GM06990 (cell line): ENCODE results near the gene TRIM24.

Source experiments
- DNase-seq: peaks from one replicate; pipeline ENCODE4 v3.0.0-alpha.2; 2011; ENCODE audit not compliant: insufficient read length; ENCODE audit errors: extremely low read depth
- H3K27me3 ChIP-seq: replicated peaks from 2 replicates; pipeline ENCODE4 v1.6.0; 2011; ENCODE audit warnings: low read length; ENCODE audit not compliant: control insufficient read depth, insufficient read depth
- H3K36me3 ChIP-seq: 2 replicates; pipeline ENCODE4 v1.5.1; 2011; ENCODE audit warnings: low read length; ENCODE audit not compliant: control insufficient read depth, insufficient read depth
- H3K4me3 ChIP-seq: replicated peaks from 2 replicates; pipeline ENCODE4 v1.5.1; 2011; ENCODE audit warnings: low read depth, mild to moderate bottlenecking, control low read depth, low read length
- TF ChIP-seq, protein P1 (sequence below): IDR thresholded peaks from 2 replicates; pipeline ENCODE4 v1.5.1; 2011; ENCODE audit warnings: low read length, control low read depth, mild to moderate bottlenecking, inconsistent platforms; ENCODE audit not compliant: insufficient read depth, poor library complexity, severe bottlenecking

Gene TRIM24

DNA sequence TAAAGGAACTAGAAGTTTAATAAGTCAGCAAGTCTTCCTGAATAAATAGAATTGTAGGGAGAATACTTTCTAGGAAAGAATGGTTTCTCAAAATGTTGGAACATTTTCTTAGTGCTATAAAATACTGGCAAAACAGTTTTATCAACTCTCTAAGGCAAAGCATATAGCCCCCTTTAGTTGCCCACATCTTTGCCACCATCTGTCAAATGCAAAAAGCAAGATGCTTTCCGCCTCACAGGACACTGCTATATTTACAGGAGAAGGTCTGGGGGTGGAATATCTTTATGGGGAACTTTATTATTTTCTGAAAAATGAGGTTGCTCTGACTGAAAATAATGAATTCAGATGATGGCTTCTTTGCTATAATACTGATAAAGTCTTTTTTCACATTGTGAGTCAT is 162.8 kb downstream of the TRIM24 start:
- TF ChIP-seq, protein P1, sequence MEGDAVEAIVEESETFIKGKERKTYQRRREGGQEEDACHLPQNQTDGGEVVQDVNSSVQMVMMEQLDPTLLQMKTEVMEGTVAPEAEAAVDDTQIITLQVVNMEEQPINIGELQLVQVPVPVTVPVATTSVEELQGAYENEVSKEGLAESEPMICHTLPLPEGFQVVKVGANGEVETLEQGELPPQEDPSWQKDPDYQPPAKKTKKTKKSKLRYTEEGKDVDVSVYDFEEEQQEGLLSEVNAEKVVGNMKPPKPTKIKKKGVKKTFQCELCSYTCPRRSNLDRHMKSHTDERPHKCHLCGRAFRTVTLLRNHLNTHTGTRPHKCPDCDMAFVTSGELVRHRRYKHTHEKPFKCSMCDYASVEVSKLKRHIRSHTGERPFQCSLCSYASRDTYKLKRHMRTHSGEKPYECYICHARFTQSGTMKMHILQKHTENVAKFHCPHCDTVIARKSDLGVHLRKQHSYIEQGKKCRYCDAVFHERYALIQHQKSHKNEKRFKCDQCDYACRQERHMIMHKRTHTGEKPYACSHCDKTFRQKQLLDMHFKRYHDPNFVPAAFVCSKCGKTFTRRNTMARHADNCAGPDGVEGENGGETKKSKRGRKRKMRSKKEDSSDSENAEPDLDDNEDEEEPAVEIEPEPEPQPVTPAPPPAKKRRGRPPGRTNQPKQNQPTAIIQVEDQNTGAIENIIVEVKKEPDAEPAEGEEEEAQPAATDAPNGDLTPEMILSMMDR = no peak
- no peaks in the 10 kb centered on the region for H3K27me3 ChIP-seq
- H3K4me3 ChIP-seq = no peak overlapping the region
- no peaks in the 10 kb centered on the region for H3K36me3 ChIP-seq
- no peak for DNase-seq

GRCh38 chr7:138625084-138625848 is 165.2 kb downstream of the TRIM24 start:
- Histone ChIP-seq H3K36me3 (no peaks in the 10 kb centered on the region), H3K27me3 (no peaks in the 10 kb centered on the region), H3K4me3 (no peak overlapping the region)
- DNase-seq = no peak
- TF ChIP-seq, protein P1 = no peak

DNA sequence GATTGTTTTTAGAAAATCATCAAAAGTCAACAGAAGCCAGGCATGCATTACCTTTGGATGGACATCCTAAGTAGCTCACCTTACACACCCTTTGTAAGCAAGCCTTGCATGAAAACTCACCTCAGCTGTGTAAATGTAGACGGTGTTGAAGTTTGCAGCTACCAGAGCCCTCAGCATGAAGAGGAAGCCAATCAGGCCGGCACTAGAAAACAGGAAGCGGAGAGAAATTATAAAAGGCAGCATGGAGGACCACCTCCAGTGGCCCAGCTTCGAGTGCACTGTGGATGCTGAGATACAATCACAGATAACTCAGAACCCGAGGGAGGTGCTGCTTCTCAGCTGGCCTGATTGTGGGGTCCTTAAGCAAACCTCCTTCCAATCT is 165.8 kb downstream of the TRIM24 start:
- Histone ChIP-seq H3K36me3 (no peaks in the 10 kb centered on the region), H3K4me3 (no peak overlapping the region), H3K27me3 (no peaks in the 10 kb centered on the region)
- no peak for DNase-seq
- TF ChIP-seq, protein P1 = no peak

GRCh38 chr7:138626846-138627245 is 166.8 kb downstream of the TRIM24 start:
- H3K27me3 ChIP-seq = no peaks in the 10 kb centered on the region
- no peak overlapping the region for H3K4me3 ChIP-seq
- TF ChIP-seq, protein P1 = no peak
- DNase-seq = no peak
- no peaks in the 10 kb centered on the region for H3K36me3 ChIP-seq

DNA sequence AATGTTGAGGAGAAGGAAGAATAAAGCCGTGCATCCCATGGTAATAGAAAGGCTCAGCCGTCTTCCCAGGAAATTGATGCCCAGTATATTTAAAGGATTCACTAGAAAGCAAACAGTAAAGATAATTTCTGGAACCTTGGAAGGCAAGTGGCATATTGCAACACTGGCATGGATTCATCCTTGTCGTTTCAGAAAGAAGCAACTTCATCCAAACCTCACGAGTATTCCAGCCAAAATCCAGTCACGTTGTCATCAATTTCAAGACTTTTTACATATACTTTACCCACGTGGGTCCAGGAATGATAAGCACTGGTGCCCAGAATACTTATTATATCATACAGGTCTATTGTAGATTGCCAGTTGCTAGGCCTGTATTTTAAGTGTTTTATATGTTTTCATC is 167.3 kb downstream of the TRIM24 start:
- Histone ChIP-seq H3K27me3 (no peaks in the 10 kb centered on the region), H3K4me3 (no peak overlapping the region), H3K36me3 (no peaks in the 10 kb centered on the region)
- no peak for DNase-seq
- TF ChIP-seq, protein P1 = no peak
